GM12873 (cell line): ENCODE measurements around the gene ZNF616.

ENCODE experiments used
- CTCF ChIP-seq: IDR thresholded peaks from 2 replicates; pipeline ENCODE4 v1.5.1; 2012; ENCODE audit warnings: low read depth, mild to moderate bottlenecking, moderate library complexity, low read length, control low read depth; ENCODE audit not compliant: insufficient read depth; ENCODE audit errors: missing control alignments

The ZNF616 gene

GRCh38 chr19:52138983-52139251 lies 821 bp downstream of the ZNF616 start:
- no peak for TF ChIP-seq CTCF

- no peak for TF ChIP-seq CTCF
Observed at GRCh38 chr19:52138278-52138982, 1.3 kb downstream of the ZNF616 start.

GRCh38 chr19:52120286-52120685 lies 19.5 kb downstream of the ZNF616 start:
- no peak for TF ChIP-seq CTCF

- TF ChIP-seq CTCF = no peak
Observed at GRCh38 chr19:52115526-52116053, 24.1 kb downstream of the ZNF616 start.

GRCh38 chr19:52114691-52115090 lies 25.0 kb downstream of the ZNF616 start:
- TF ChIP-seq CTCF = no peak

GRCh38 chr19:52112624-52113023 lies 27.1 kb downstream of the ZNF616 start:
- no peak for TF ChIP-seq CTCF

- TF ChIP-seq CTCF = no peak
Observed at GRCh38 chr19:52110780-52111179, 29.0 kb downstream of the ZNF616 start.
